D721Med (cell line): Measurements from ENCODE around the gene RGS2.

ENCODE experiments used
- DNase-seq: peaks from one replicate; pipeline ENCODE4 v3.0.0; 2011; ENCODE audit warnings: low spot score; ENCODE audit not compliant: insufficient read length
- FAIRE-seq: peaks from 2 replicates; lab custom pipeline; 2011; peaks lifted over from hg19 to GRCh38; lab: Jason Lieb, UNC
- CTCF ChIP-seq: IDR thresholded peaks from 2 replicates; pipeline ENCODE4 v1.5.1; 2012; ENCODE audit warnings: mild to moderate bottlenecking, control low read depth; ENCODE audit not compliant: insufficient read depth; ENCODE audit errors: missing control alignments

Gene RGS2

DNA sequence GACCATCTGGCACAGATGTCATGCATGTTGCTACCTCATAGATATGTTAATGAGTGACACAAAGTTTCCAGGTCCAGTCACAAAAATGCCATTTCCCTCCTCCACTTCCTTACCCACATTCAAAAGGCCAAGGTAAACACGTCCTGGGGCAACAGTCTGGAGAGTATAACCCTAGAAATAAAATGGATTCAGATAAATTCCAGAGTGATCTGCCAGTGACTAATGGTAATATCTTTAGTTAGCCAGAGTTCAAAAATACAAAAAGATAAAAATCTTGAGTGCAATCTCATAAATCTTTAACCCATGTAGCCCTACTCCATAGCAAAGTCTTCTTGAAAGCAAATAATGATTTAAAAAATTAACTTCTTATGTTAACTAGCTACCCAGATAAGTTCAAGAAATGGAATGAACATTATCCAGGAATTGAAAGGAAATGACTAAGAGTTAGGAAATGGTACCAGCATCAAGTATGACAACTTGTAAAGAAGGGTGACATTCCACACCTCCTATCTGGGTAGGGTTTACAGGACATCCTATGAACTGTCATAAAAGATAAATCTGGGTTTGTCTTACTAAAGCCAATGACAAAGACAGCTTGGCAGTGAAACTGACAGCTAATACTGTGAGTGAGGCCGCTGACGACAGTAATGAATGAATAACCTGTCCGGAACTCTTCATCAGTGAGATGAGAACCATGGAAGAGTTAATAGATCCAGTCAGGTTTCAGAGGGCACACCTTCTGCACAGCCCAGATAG is 18.1 kb downstream of the RGS2 start:
- FAIRE-seq: no peak
- no peak for TF ChIP-seq CTCF
- DNase-seq: no peak

DNA sequence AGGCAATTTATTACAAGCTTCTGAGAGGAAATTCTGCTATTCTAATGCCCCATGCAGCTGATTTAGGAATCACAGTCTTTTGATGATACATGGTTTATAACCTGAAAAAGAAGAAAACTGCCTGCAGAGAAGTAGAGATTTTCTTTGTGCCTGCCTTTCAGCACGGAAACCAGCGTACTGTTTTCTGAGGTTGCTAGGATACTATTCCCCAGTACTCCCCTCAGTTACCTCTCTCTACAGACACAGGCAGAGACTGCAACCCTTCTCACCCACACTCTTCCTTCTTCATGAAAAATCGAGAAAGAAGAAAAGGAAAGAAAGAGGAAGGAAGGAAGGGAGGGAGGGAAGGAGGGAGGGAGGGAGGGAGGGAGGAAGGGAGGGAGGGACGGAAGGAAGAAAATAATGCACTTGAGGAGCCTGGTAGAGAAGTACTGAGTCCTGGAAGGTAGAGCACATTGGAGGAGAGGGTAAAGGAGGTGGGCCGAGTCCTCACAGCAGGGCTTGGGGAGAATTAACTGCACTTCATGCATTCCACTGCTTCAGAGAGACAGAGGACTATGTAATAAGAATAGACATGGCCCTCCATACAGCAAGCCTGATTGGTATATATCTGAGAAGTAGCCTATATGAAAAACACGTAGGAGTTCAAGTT is 21.9 kb downstream of the RGS2 start:
- FAIRE-seq (no peak), DNase-seq (no peak)
- no peak for TF ChIP-seq CTCF

DNA sequence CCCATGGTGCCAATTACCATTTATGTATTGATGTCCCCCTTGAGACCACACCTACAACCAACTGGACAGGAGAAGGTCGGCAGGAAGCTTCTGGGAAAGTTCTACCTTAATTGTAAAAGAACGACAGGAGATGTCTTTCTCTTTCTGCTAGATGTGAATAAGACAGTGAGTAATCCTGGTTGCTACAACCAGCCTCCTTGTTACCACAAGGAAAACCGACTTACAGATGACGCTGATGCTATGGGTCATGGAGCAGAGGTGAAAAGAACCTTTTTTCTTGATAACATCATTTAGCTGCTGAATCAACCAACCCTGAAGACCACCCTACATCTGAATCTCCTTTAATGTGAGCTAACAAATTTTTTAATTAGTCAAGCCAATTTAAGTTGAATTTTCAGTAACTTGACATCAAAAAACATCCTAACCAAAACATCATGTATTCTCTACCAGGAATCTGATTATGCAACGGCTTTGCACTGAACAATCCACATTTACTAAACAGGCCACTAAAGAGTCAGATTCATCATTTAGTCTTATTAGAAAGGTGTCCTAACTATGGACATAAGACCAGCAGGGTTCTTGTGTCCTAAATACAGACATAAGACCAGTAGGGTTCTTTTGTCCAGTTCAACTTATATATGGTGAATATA is 23.0 kb downstream of the RGS2 start:
- FAIRE-seq (no peak), DNase-seq (no peak)
- no peak for TF ChIP-seq CTCF

GRCh38 chr1:192832492-192832891 is 23.7 kb downstream of the RGS2 start:
- no peak for FAIRE-seq
- DNase-seq: no peak

DNA sequence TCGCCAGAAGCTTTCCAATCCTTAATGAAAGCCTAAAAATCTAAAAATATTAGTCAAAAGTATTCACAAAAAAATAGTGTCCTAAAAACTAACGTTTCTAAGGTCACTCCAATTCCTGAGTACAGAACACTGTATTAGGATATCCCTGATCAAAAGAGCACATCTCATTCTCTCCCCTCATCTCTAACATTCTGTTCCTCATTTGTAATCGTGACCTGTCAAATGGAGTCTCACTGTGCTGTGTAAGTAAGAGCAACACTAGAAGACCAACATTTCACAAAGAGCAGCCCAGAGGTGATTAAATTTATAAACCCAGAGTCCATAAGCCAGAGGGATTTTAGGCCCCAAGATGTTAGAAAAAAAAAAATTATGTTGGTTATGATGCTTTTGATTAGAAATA is 26.3 kb downstream of the RGS2 start:
- no peak for TF ChIP-seq CTCF
- FAIRE-seq: peak; percentile 73

More at GRCh38 chr1:192832492-192832891, 23.7 kb downstream of the RGS2 start:
- TF ChIP-seq CTCF: no peak

GRCh38 chr1:192839162-192840066 is 30.6 kb downstream of the RGS2 start:
- no peak for TF ChIP-seq CTCF
- FAIRE-seq (peak; percentile 96), DNase-seq (no peak)

More for the DNA sequence above, 26.3 kb downstream of the RGS2 start:
- DNase-seq: no peak
